Thyroid gland (tissue), 4 donors: ENCODE measurements around the gene SLC25A46. TPM values are rescaled to one million over a fixed set of nuclear protein-coding genes. Genes with fewer than 3 reads are reported as not detected.
A peak's percentile ranks its signal among the peaks of the same experiment; 100 is the strongest.
"Not testable (repeated sequence)": the region's sequence is repeated elsewhere in the genome, so short reads cannot be mapped to it uniquely, and the experiment has no call there.

Experiments used
- DNase-seq, 2 donors: peaks; one replicate each; pipeline ENCODE4 v3.0.0-alpha.2; 2019
- H3K27ac ChIP-seq, 3 donors: fragments of 200-600 bp; sonication (generic); 1 replicate in 2 of 3; 2 replicates in 1 of 3; pipeline ENCODE4 v1.5.1; 2016 to 2019; ENCODE audit warnings: mild to moderate bottlenecking in 1 of 3, moderate library complexity in 1 of 3
- H3K27me3 ChIP-seq: fragments of 200-600 bp; sonication (generic); one replicate; pipeline ENCODE4 v1.5.1; 2019
- H3K36me3 ChIP-seq, 2 donors: fragments of 200-600 bp; sonication (generic); one replicate each; pipeline ENCODE4 v1.5.1; 2016 to 2019
- H3K4me1 ChIP-seq, 2 donors: fragments of 200-600 bp; sonication (generic); one replicate each; pipeline ENCODE4 v1.5.1; 2017 to 2019
- H3K4me3 ChIP-seq, 3 donors: fragments of 200-600 bp; sonication (generic); replicated peaks in 1 of 3; 1 replicate in 2 of 3; 2 replicates in 1 of 3; pipeline ENCODE4 v1.5.1; 2016; ENCODE audit warnings: mild to moderate bottlenecking in 1 of 3
- H3K9me3 ChIP-seq: fragments of 200-600 bp; sonication (generic); one replicate; pipeline ENCODE4 v1.5.1; 2017
- CTCF ChIP-seq, 6 experiments: fragments of 200-600 bp in 3 of 6; fragments of 450-650 bp in 3 of 6; sonication (generic) in 3 of 6; IDR thresholded peaks; one replicate each; pipeline ENCODE4 v1.5.1; 2016 to 2019; ENCODE audit warnings: antibody characterized with exemption in 6 of 6, mild to moderate bottlenecking in 2 of 6, inconsistent platforms in 1 of 6, moderate library complexity in 1 of 6
- POLR2A ChIP-seq, 2 donors: fragments of 450-650 bp; IDR thresholded peaks; one replicate each; pipeline ENCODE4 v1.6.1; 2017; ENCODE audit warnings: antibody characterized with exemption in 2 of 2, mild to moderate bottlenecking in 2 of 2, moderate library complexity in 1 of 2
- WGBS, 2 donors: methylation state at CpG; one replicate each; pipeline ENCODE4 v1.1.5; 2017; 5-methylcytosine and 5-hydroxymethylcytosine counted together
- intact Hi-C: fragments of 100-400 bp; cut with DNase I; formaldehyde crosslinking; loops from one replicate; pipeline ENCODE4 v1.15.1; 2023
- total RNA-seq, 4 donors: library from RNA; depleted of rRNA; stranded (reverse); fragments of >200 nt; gene quantifications; one replicate each; pipeline ENCODE4 v1.2.3, GENCODE V29; 2016

The SLC25A46 gene
- total RNA-seq, 4 donors from 2014 or later: 64.1 to 79.6 (median 66.8) TPM

- intact Hi-C loops: no loop called here
- no peak within 1 kb of the TSS for H3K27ac ChIP-seq
Measured at GRCh38 chr5:110726249-110727024, 12.4 kb upstream of the SLC25A46 start, which contains the start of gene TMEM232. TMEM232 (minus strand) TSS chr5:110726671; CDS start chr5:110667352, 59,319 bp downstream.

GRCh38 chr5:110727025-110727314, 11.8 kb upstream of the SLC25A46 start:
- H3K4me3 ChIP-seq: peak overlapping the region in 2 of 3 donors; percentile 8 to 10
- WGBS, 2 donors: 44 to 65% methylated on average over 5 of the region's 5 CpGs
- no peak overlapping the region for H3K27ac ChIP-seq
- no peaks in the 10 kb centered on the region for H3K27me3 ChIP-seq
- H3K4me1 ChIP-seq: no peaks in the 10 kb centered on the region
- DNase-seq: no peak
- intact Hi-C loops: no loop called here
- H3K36me3 ChIP-seq: no peaks in the 10 kb centered on the region
- no peaks in the 10 kb centered on the region for H3K9me3 ChIP-seq
- TF ChIP-seq POLR2A (IDR thresholded peaks at IDR 0.05): no peak
- TF ChIP-seq CTCF (IDR thresholded peaks at IDR 0.05): no peak

More at GRCh38 chr5:110726249-110727024, 12.4 kb upstream of the SLC25A46 start, which contains the start of gene TMEM232:
- peak; percentile 71 to 81 for DNase-seq
- Histone ChIP-seq H3K9me3 (no peaks in the 10 kb centered on the region), H3K4me1 (no peaks in the 10 kb centered on the region), H3K27me3 (no peaks in the 10 kb centered on the region), H3K4me3 (peak within 1 kb of the TSS in 2 of 3 donors; percentile 8 to 10), H3K36me3 (no peaks in the 10 kb centered on the region)
- TF ChIP-seq CTCF (IDR thresholded peaks at IDR 0.05) (no peak), POLR2A (IDR thresholded peaks at IDR 0.05) (no peak)
- WGBS, 2 donors: 29 to 63% methylated on average over 17 of the region's 17 CpGs

- H3K4me1 ChIP-seq, H3K27me3 ChIP-seq, H3K9me3 ChIP-seq, DNase-seq, H3K36me3 ChIP-seq, intact Hi-C loops, H3K27ac ChIP-seq, H3K4me3 ChIP-seq: not testable (repeated sequence)
- WGBS, 2 donors: 100% methylated on average over 2 of the region's 2 CpGs
Measured at GRCh38 chr5:110731499-110731898, 7.3 kb upstream of the SLC25A46 start.

GRCh38 chr5:110734101-110734500, 4.7 kb upstream of the SLC25A46 start:
- Histone ChIP-seq H3K27ac (no peak overlapping the region), H3K4me1 (peaks cover 0 to 4% of the 10 kb centered on the region in 2 donors), H3K9me3 (no peaks in the 10 kb centered on the region), H3K4me3 (no peak overlapping the region), H3K36me3 (no peaks in the 10 kb centered on the region), H3K27me3 (no peaks in the 10 kb centered on the region)
- intact Hi-C loops: no loop called here
- 96 to 100% methylated on average over 2 of the region's 2 CpGs for WGBS, 2 donors
- no peak for DNase-seq
- TF ChIP-seq POLR2A (IDR thresholded peaks at IDR 0.05) (no peak), CTCF (IDR thresholded peaks at IDR 0.05) (no peak)

GRCh38 chr5:110735556-110735955, 3.3 kb upstream of the SLC25A46 start:
- no peak overlapping the region for H3K27ac ChIP-seq
- no peak for DNase-seq
- 59 to 75% methylated on average over 1 of the region's 1 CpG for WGBS, 2 donors
- H3K36me3 ChIP-seq: no peaks in the 10 kb centered on the region
- no peak overlapping the region for H3K4me3 ChIP-seq
- H3K9me3 ChIP-seq: no peaks in the 10 kb centered on the region
- intact Hi-C loops: no loop called here
- peaks cover 4 to 9% of the 10 kb centered on the region in 2 donors for H3K4me1 ChIP-seq
- TF ChIP-seq POLR2A (IDR thresholded peaks at IDR 0.05) (no peak), CTCF (IDR thresholded peaks at IDR 0.05) (no peak)
- H3K27me3 ChIP-seq: no peaks in the 10 kb centered on the region
